Gastrocnemius medialis (tissue), 4 donors: Measurements from ENCODE around the gene SEMG2. TPM values are rescaled to one million over a fixed set of nuclear protein-coding genes. Genes with fewer than 3 reads are reported as not detected.

Source experiments
- ATAC-seq, 2 donors: fragments of 150-250 bp; one replicate each; pipeline ENCODE4 v1.9.1; 2016
- DNase-seq, 2 donors: peaks; one replicate each; pipeline ENCODE4 v3.0.0-alpha.2; 2019
- H3K27ac ChIP-seq, 4 donors: fragments of 200-600 bp; sonication (generic); 1 replicate in 1 of 4; 2 replicates in 3 of 4; pipeline ENCODE4 v1.5.1; 2016 to 2018; ENCODE audit warnings: mild to moderate bottlenecking in 2 of 4, moderate library complexity in 1 of 4
- H3K27me3 ChIP-seq, 3 donors: fragments of 200-600 bp; sonication (generic) in 2 of 3; 1 replicate in 1 of 3; 2 replicates in 2 of 3; pipeline versions ENCODE4 v1.5.1 to v1.6.0; 2016 to 2019; ENCODE audit warnings: mild to moderate bottlenecking in 1 of 3, moderate library complexity in 1 of 3
- H3K36me3 ChIP-seq, 2 donors: fragments of 200-600 bp; sonication (generic) in 1 of 2; one replicate each; pipeline ENCODE4 v1.5.1; 2017 to 2018
- H3K4me1 ChIP-seq, 2 donors: fragments of 200-600 bp; sonication (generic) in 1 of 2; one replicate each; pipeline ENCODE4 v1.5.1; 2016 to 2017; ENCODE audit warnings: mild to moderate bottlenecking in 2 of 2
- H3K4me3 ChIP-seq, 4 donors: fragments of 200-600 bp; sonication (generic) in 3 of 4; 1 replicate in 1 of 4; 2 replicates in 3 of 4; pipeline ENCODE4 v1.5.1; 2016 to 2019; ENCODE audit warnings: mild to moderate bottlenecking in 2 of 4
- H3K9me3 ChIP-seq, 3 donors: fragments of 200-600 bp; sonication (generic) in 2 of 3; 1 replicate in 1 of 3; 2 replicates in 2 of 3; pipeline ENCODE4 v1.5.1; 2016 to 2019
- POLR2A ChIP-seq, 2 donors: fragments of 450-650 bp; IDR thresholded peaks; one replicate each; pipeline ENCODE4 v1.6.1; 2017; ENCODE audit warnings: antibody characterized with exemption in 2 of 2, mild to moderate bottlenecking in 2 of 2, moderate library complexity in 2 of 2
- in situ Hi-C, 4 donors: fragments of 200-750 bp; cut with MboI; loops; one replicate each; pipeline versions ENCODE4 v1.15.0 to v1.8.0; 2017; ENCODE audit warnings: low sequenced_read_pairs in 4 of 4
- intact Hi-C: fragments of 100-400 bp; cut with DNase I; formaldehyde crosslinking; loops from one replicate; pipeline ENCODE4 v1.15.1; 2023; ENCODE audit warnings: low total_unique reads
- total RNA-seq, 4 donors: library from RNA; depleted of rRNA; stranded (reverse); fragments of >200 nt; gene quantifications; one replicate each; pipeline versions ENCODE4 v1.1.0 to v1.2.3, GENCODE V29; 2016
- TF ChIP-seq, protein P1 (sequence below), 5 experiments: fragments of 450-650 bp in 3 of 5; fragments of 200-600 bp in 2 of 5; sonication (generic) in 2 of 5; IDR thresholded peaks in 4 of 5; conservative IDR thresholded peaks in 1 of 5; 1 replicate in 4 of 5; 2 replicates in 1 of 5; pipeline ENCODE4 v1.5.1; 2016 to 2019; ENCODE audit warnings: antibody characterized with exemption in 5 of 5, mild to moderate bottlenecking in 3 of 5, moderate library complexity in 3 of 5

The SEMG2 gene, protein sequence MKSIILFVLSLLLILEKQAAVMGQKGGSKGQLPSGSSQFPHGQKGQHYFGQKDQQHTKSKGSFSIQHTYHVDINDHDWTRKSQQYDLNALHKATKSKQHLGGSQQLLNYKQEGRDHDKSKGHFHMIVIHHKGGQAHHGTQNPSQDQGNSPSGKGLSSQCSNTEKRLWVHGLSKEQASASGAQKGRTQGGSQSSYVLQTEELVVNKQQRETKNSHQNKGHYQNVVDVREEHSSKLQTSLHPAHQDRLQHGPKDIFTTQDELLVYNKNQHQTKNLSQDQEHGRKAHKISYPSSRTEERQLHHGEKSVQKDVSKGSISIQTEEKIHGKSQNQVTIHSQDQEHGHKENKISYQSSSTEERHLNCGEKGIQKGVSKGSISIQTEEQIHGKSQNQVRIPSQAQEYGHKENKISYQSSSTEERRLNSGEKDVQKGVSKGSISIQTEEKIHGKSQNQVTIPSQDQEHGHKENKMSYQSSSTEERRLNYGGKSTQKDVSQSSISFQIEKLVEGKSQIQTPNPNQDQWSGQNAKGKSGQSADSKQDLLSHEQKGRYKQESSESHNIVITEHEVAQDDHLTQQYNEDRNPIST
- total RNA-seq, result not detected

DNA sequence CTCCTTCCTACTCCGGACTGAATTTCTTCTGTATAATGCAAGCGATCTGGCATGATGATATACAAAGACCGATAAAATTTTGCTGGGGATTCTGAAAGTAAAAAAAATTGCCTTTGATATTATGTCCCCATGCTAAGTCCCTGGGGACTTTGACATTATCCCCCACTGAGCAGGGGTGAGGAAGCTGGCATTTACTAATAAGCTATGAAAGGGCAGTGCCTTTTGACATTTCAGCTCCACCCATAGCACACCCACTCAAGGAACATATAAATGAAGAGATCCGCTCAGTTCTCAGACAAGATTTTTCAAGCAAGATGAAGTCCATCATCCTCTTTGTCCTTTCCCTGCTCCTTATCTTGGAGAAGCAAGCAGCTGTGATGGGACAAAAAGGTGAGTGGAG is at the start of gene SEMG2:
SEMG2 (plus strand) TSS at position 298 of the 400 bp plus-strand sequence; CDS start at position 315, 17 bp downstream.
- intact Hi-C loops (no loop called here), in situ Hi-C loops (no loop called here)
- H3K36me3 ChIP-seq, result no peaks in the 10 kb centered on the region
- no peaks in the 10 kb centered on the region for H3K4me1 ChIP-seq
- DNase-seq (no peak), ATAC-seq (no peak)
- H3K27ac ChIP-seq, result no peak within 1 kb of the TSS
- H3K27me3 ChIP-seq, result no peaks in the 10 kb centered on the region
- no peak within 1 kb of the TSS for H3K4me3 ChIP-seq
- H3K9me3 ChIP-seq, result no peaks in the 10 kb centered on the region
- no peak for TF ChIP-seq POLR2A (IDR thresholded peaks at IDR 0.05)
- TF ChIP-seq, protein P1, sequence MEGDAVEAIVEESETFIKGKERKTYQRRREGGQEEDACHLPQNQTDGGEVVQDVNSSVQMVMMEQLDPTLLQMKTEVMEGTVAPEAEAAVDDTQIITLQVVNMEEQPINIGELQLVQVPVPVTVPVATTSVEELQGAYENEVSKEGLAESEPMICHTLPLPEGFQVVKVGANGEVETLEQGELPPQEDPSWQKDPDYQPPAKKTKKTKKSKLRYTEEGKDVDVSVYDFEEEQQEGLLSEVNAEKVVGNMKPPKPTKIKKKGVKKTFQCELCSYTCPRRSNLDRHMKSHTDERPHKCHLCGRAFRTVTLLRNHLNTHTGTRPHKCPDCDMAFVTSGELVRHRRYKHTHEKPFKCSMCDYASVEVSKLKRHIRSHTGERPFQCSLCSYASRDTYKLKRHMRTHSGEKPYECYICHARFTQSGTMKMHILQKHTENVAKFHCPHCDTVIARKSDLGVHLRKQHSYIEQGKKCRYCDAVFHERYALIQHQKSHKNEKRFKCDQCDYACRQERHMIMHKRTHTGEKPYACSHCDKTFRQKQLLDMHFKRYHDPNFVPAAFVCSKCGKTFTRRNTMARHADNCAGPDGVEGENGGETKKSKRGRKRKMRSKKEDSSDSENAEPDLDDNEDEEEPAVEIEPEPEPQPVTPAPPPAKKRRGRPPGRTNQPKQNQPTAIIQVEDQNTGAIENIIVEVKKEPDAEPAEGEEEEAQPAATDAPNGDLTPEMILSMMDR (IDR thresholded peaks at IDR 0.05 in 4 of 5, conservative IDR thresholded peaks at IDR 0.05 in 1 of 5), result no peak

DNA sequence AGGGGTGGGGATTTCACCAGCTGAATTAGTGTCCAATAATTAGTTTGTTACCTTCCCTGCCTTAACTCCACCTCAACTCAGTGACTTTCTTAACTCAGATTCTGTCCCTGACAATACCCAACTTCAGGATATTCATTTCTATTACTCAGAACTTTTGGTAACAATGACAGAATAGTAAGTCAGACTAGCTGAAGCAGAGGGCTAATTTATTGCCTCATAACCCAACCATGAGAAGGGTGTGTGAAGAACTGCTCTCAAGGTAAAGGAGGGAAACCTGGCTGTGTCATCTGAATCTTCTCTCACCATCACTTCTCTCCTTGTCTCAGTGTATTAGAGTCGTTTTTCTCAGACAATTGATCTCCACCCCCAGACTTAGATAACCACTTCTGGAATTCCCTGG is 47.7 kb upstream of the SEMG2 start:
- TF ChIP-seq, protein P1 (IDR thresholded peaks at IDR 0.05 in 4 of 5, conservative IDR thresholded peaks at IDR 0.05 in 1 of 5), result no peak
- TF ChIP-seq POLR2A (IDR thresholded peaks at IDR 0.05), result no peak
- DNase-seq, result no peak
- intact Hi-C loops (no loop called here), in situ Hi-C loops (no loop called here)
- no peak for ATAC-seq
- no peak overlapping the region for H3K4me3 ChIP-seq
- no peak overlapping the region for H3K27ac ChIP-seq
- H3K36me3 ChIP-seq, result no peaks in the 10 kb centered on the region
- H3K9me3 ChIP-seq, result no peaks in the 10 kb centered on the region
- no peaks in the 10 kb centered on the region for H3K4me1 ChIP-seq
- H3K27me3 ChIP-seq, result no peaks in the 10 kb centered on the region

DNA sequence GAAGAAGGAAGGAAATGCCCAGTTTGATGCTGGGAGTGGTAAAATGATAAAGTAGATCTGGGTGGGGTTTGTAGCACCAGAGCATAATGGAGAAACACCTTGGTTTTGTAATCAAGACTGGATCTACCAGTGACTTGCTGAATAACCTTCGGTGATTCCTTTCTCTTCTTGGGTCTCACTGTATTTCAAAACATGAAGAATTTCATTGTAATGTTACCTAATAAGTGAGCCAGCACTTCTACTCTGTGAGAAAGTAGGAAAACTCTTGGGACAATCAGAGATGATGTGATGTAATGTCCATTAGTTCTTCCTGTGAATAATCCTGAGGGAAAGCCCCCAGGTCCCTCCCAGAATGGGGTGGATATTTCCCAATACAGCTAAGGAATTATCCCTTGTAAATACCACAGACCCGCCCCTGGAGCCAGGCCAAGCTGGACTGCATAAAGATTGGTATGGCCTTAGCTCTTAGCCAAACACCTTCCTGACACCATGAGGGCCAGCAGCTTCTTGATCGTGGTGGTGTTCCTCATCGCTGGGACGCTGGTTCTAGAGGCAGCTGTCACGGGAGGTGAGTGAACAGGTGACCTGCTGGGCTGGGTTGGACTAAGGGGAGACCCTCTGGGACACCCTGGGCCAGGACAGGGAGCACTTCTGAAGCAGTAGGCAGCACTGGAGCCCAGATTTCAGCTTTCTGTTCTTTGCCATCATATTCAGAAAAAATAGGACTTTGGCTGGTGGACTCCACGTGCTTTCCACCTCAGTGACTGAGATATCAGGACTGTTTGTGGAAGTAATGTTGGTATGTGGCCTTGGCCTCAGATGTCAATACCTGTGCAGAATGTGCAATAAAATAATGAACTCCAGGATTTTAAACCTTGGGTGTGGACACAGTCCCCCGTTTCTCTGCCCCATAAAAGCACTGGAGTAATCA is 46.5 kb upstream of the SEMG2 start, which contains the start of gene PI3:
PI3 (plus strand) TSS at position 469 of the 931 bp plus-strand sequence; CDS start at position 490, 21 bp downstream.
- Histone ChIP-seq H3K4me3 (no peak within 1 kb of the TSS), H3K27me3 (no peaks in the 10 kb centered on the region), H3K27ac (no peak within 1 kb of the TSS), H3K4me1 (no peaks in the 10 kb centered on the region), H3K36me3 (no peaks in the 10 kb centered on the region), H3K9me3 (no peaks in the 10 kb centered on the region)
- DNase-seq, result no peak
- no peak for ATAC-seq
- in situ Hi-C loops (no loop called here), intact Hi-C loops (no loop called here)
- TF ChIP-seq, protein P1 (IDR thresholded peaks at IDR 0.05 in 4 of 5, conservative IDR thresholded peaks at IDR 0.05 in 1 of 5), result no peak
- TF ChIP-seq POLR2A (IDR thresholded peaks at IDR 0.05), result no peak

DNA sequence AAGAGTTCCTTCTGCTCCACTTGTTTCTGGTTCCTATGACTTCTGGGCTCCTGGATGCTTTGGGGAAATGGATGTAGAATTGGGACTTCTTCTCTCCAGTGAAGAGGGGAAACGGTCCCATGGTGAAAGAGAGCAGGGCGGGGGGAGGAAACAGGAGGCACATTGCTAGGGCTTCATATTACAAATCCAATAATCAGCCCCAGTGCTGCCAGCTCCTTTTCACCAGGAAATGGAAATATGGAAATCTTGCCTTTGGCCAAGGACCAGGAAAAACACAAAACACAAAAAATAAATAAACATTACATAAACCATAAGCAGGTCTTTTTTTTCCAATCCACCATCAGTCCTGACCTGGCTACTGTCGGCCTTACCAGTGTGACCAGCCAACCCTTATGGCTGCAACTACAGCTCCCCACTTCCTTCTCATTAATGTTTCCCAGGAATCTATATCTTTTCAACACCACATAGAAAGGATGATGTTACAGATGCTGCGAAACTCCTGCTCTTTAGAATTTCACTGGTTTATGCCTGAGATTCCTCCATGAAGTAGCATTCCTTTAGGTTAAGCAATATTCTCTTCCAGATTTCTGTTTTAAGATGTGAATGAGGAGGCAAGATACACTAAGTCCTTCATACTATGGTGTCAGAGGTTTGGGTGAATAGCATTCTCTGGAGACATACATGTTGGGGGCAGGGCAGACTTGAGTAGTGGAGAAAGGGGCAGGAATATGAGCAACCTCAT is 44.5 kb upstream of the SEMG2 start:
- no peaks in the 10 kb centered on the region for H3K36me3 ChIP-seq
- in situ Hi-C loops (no loop called here), intact Hi-C loops (no loop called here)
- TF ChIP-seq, protein P1 (IDR thresholded peaks at IDR 0.05 in 4 of 5, conservative IDR thresholded peaks at IDR 0.05 in 1 of 5), result no peak
- no peak for TF ChIP-seq POLR2A (IDR thresholded peaks at IDR 0.05)
- H3K27ac ChIP-seq, result no peak overlapping the region
- H3K4me1 ChIP-seq, result no peaks in the 10 kb centered on the region
- ATAC-seq, result no peak
- H3K9me3 ChIP-seq, result no peaks in the 10 kb centered on the region
- DNase-seq, result no peak
- H3K4me3 ChIP-seq, result no peak overlapping the region
- H3K27me3 ChIP-seq, result no peaks in the 10 kb centered on the region
